Measurements from ENCODE around the gene ACP4. TPM values are rescaled to one million over a fixed set of nuclear protein-coding genes. Genes with fewer than 3 reads are reported as not detected.

Gene ACP4
- total and polyA plus RNA-seq, 2 experiments from 2014 or later = not detected

DNA sequence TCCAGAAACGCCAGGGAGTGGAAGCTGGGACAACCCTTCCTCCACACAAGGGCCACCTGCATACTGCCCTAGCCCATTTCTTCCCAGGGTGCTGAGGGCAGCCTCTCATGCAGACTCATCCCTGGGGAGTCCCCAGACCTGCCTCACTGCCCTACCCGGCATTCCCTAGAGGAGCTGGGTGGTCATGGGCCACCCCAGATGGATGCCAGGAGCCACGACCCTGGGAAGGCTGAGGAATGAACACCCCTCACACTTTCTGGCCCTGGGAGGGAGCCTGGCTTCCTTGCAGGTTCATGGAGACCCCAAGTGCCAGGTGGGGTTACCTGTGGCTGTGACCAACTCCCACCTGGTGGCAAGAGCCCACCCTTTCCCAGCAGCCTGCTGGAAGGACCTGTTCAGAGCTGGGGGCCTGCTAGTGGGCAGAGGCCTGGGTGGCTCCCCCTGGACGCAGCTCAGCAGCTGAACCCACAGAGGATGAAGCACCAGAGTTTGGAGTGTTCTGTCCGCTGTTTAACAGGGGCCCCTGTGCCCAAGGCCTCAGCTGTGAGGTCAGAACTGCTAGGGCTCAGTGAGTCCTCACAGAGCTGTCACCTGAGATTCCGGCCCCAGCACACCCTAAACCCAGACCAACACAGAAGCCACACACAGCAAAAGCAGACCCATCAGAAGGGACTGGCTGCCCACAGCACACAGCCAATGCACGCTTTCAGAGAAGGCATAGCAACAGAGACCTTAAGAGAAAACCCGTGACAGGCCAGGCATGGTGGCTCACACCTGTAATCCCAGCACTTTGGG is 6.6 kb downstream of the ACP4 start:
- H3K27me3 ChIP-seq = no peaks in the 10 kb centered on the region
- H3K9me3 ChIP-seq (ENCODE audit: low read depth) = no peaks in the 10 kb centered on the region
- H3K27ac ChIP-seq = no peak overlapping the region
- peaks cover 14% of the 10 kb centered on the region for H3K79me2 ChIP-seq
- no peak overlapping the region for H3K4me3 ChIP-seq
- no peaks in the 10 kb centered on the region for H3K36me3 ChIP-seq (replicated peaks; ENCODE audit: insufficient read depth, low read depth)
- H3K4me2 ChIP-seq = no peak overlapping the region
- no peaks in the 10 kb centered on the region for H3K4me1 ChIP-seq (ENCODE audit: insufficient read depth)
- WGBS (ENCODE audit: low lambda C conversion rate, missing lambda C conversion rate) = 96% methylated on average over 8 of the region's 8 CpGs
- H2AFZ ChIP-seq = no peak overlapping the region
- H3K9me2 ChIP-seq (replicated peaks; ENCODE audit: insufficient read depth) = no peaks in the 10 kb centered on the region
- no peaks in the 10 kb centered on the region for H4K20me1 ChIP-seq (ENCODE audit: insufficient read depth, poor library complexity, severe bottlenecking)
- no peak for TF ChIP-seq EZH2phosphoT487 (IDR thresholded peaks at IDR 0.05; ENCODE audit: low read depth, severe bottlenecking, unreplicated experiment)
- no peak for TF ChIP-seq EZH2 (IDR thresholded peaks at IDR 0.05; ENCODE audit: borderline replicate concordance)
- no peak for TF ChIP-seq CTCF (IDR thresholded peaks at IDR 0.05; ENCODE audit: poor library complexity)
- no peak for DNase-seq (ENCODE audit: low spot score)

- H3K4me2 ChIP-seq = no peak overlapping the region
- no peaks in the 10 kb centered on the region for H3K27me3 ChIP-seq
- H4K20me1 ChIP-seq (ENCODE audit: insufficient read depth, poor library complexity, severe bottlenecking) = no peaks in the 10 kb centered on the region
- TF ChIP-seq EZH2phosphoT487 (IDR thresholded peaks at IDR 0.05; ENCODE audit: low read depth, severe bottlenecking, unreplicated experiment) = no peak
- TF ChIP-seq EZH2 (IDR thresholded peaks at IDR 0.05; ENCODE audit: borderline replicate concordance) = no peak
- TF ChIP-seq CTCF (IDR thresholded peaks at IDR 0.05; ENCODE audit: poor library complexity) = no peak
- no peaks in the 10 kb centered on the region for H3K36me3 ChIP-seq (replicated peaks; ENCODE audit: insufficient read depth, low read depth)
- H3K79me2 ChIP-seq = peaks cover 20% of the 10 kb centered on the region
- H3K9me2 ChIP-seq (replicated peaks; ENCODE audit: insufficient read depth) = no peaks in the 10 kb centered on the region
- H3K9me3 ChIP-seq (ENCODE audit: low read depth) = no peaks in the 10 kb centered on the region
- no peak overlapping the region for H3K4me3 ChIP-seq
- H3K4me1 ChIP-seq (ENCODE audit: insufficient read depth) = peaks cover under 1% of the 10 kb centered on the region
- 93% methylated on average over 7 of the region's 7 CpGs for WGBS (ENCODE audit: low lambda C conversion rate, missing lambda C conversion rate)
- H3K27ac ChIP-seq = no peak overlapping the region
- H2AFZ ChIP-seq = no peak overlapping the region
- DNase-seq (ENCODE audit: low spot score) = no peak
These were observed 7.2 kb downstream of the ACP4 start for GRCh38 chr19:50797429-50797780.

GRCh38 chr19:50797781-50798658 is 7.8 kb downstream of the ACP4 start:
- Histone ChIP-seq H4K20me1 (ENCODE audit: insufficient read depth, poor library complexity, severe bottlenecking) (peaks cover 4% of the 10 kb centered on the region), H3K79me2 (peaks cover 26% of the 10 kb centered on the region), H3K9me2 (replicated peaks; ENCODE audit: insufficient read depth) (no peaks in the 10 kb centered on the region), H2AFZ (no peak overlapping the region), H3K27me3 (no peaks in the 10 kb centered on the region), H3K4me1 (ENCODE audit: insufficient read depth) (peaks cover 6% of the 10 kb centered on the region), H3K4me2 (no peak overlapping the region), H3K4me3 (no peak overlapping the region), H3K36me3 (replicated peaks; ENCODE audit: insufficient read depth, low read depth) (no peaks in the 10 kb centered on the region), H3K9me3 (ENCODE audit: low read depth) (no peaks in the 10 kb centered on the region), H3K27ac (no peak overlapping the region)
- TF ChIP-seq EZH2phosphoT487 (IDR thresholded peaks at IDR 0.05; ENCODE audit: low read depth, severe bottlenecking, unreplicated experiment) = no peak
- TF ChIP-seq EZH2 (IDR thresholded peaks at IDR 0.05; ENCODE audit: borderline replicate concordance) = no peak
- WGBS (ENCODE audit: low lambda C conversion rate, missing lambda C conversion rate) = 93% methylated on average over 18 of the region's 18 CpGs
- DNase-seq (ENCODE audit: low spot score) = no peak

All from hepatocyte (in vitro differentiated cells).